HG03064 (cell line): Measurements from ENCODE around the gene SLC3A2.
"Not testable (repeated sequence)": the region's sequence is repeated elsewhere in the genome, so short reads cannot be mapped to it uniquely, and the experiment has no call there.

ENCODE experiments used
- ATAC-seq: cut with Tn5 transposase; IDR thresholded peaks from one replicate; pipeline ENCODE4 v1.9.1; 2021; ENCODE audit warnings: low read depth; ENCODE audit not compliant: unreplicated experiment

Gene SLC3A2

DNA sequence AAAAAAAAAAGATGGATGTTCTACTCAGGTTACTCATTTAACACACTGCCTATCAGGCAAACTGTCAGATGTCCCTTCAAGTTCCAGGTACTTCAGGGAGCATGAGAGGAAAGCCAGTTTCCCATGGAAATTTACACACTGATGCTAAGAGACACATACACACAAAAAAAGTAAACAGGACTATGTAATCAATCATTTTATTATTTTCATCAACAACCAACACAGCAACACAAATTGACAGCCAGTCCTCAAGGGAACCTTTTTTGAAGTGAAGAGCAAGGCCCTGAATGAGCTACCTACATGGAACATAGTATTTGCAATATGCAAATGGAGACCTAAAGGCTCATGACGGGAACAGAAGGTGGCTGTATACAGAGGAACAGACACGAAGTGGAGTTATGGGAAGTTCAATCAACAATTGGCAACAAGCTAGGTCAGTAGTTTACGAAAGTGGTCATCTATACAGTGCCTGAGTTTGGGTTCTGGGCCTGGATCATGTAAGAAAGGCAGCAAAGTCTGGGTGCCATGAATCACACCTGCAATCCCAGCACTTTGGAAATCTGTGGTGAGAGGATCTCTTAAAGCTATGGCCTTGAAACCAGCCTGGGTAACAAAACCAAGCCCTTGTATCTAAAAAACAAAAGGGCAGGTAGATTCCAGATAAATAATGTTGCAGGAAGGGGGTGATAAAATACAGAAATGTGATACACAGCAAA is 28.7 kb upstream of the SLC3A2 start:
- ATAC-seq: no peak

DNA sequence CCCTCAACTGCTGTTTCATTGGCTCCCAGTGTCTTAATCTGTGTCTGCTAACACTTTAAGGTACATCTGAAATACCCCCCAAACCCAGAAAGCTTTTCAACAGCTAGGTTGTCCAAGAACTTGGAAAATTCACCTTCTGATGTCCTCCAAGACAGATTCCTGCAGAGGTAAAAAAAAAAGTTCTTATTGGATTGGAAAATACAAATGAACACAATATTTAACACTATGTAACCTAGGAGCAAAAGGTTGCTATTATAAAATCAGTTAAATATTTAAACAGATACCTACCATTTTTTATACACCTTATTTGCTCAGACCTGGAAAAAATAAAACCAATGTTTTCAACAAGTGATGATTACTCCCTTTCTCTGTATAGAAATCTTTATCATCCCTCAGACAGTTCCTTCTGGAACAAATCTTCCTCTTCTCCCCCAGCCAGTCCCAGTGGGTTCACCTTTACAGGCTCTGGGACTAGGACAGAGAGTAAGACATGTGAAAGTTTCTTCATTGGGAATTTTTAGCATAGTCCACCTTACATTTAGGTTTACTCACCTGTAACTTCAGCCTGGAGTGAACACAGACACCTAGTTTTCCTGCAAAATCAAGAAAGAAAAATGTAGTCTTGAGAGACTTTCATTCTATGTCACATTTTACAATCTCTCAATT is 28.0 kb upstream of the SLC3A2 start:
- no peak for ATAC-seq

DNA sequence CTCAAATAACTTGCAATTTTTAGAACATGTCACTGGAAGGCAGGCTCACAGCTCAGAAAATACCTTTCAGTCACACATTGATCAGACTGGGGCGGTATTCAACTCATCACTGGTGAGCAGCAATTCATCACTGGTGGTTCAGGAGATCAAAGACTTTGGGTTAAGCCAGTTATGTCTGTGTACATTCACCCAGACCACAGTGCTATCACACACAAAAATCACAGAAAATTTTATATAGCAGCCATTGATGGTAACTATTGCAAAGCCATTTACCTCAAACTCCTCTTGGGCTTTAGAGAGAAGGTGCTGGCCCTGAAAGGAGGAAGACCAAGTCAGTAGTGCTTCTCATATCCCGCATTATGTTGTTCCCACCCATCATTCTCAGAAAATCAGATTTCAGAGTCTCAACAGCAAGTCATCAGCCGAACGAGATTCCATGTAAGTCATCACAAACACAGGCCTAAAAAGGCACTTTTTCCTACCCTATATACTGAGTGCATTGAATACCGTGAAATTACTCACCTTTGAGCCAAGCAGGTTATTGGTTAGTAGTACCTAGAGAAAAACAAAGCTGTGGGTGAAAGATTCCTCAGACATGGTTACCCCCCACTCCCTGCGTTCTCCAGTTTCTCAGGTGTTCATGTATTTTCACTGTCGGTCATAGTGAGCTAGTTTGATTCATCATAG is 27.3 kb upstream of the SLC3A2 start:
- no peak for ATAC-seq

DNA sequence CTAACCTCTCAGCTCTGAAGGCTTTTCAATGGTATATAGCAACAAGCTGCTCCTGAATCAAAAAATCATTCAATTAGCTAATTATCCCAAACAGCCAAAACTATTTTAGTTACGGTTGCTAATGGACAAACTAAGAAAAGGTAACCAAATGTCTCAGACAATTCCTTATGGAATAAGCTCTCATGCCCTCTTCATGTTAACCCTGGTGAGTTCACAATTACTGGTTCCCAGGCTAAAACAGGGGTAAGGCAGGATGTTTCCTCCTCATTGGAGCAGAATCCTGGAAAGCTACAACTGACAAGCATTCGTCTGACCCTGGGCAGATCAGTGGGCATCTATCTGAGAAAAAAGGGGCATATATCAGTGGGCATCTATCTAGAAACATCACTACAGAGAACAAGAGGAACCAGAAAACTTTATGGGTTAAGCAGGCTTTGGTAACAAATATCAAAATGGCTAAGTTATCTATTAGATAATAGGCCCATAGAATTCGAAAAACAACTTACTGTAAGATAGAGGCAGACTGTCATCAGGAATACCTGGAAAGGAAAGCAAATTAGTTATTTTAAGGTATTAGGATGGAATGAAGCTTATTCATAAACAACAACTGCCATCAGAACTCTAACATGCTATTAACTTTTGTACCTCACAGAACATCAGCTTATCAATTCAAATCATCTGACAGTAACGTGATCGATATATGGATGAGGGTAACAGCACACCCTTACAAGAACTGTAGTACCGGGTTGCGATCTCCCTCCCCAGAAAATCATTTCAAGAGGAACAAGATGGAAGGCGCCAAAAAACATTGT is 26.5 kb upstream of the SLC3A2 start:
- no peak for ATAC-seq

DNA sequence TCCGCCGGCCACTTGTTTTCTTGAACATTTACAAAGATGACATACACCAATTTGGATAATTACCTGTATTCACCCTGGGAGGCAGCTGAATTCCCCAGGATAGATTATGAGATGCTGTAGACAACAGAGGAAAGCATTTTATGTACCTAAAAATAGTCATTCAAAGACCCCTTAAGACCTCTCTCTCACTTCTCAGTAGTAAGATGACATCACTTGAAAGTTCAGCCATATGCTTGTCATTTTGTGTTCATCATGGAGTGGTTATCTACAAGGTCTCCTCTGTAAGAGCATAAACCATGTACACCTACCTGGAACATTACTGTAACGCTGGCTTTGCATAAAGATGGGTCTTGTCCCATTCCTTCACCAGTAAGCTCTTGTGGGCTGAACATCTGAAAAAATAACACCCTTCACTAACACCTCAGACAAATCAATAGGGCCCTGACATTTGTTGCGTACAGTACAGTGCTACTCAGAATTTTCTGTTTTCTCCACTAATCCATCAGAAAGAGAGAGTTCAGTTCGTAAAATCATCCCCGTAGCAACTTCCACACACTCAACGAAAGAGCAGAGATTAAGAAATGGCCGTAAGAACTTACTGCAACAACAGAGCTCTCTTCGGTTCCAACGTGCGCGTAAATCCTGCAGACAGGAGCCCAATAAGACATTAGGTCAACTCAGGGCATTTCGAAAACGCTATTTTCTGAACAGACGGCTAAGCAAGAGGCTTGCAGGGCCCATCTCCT is 25.7 kb upstream of the SLC3A2 start:
- no peak for ATAC-seq

DNA sequence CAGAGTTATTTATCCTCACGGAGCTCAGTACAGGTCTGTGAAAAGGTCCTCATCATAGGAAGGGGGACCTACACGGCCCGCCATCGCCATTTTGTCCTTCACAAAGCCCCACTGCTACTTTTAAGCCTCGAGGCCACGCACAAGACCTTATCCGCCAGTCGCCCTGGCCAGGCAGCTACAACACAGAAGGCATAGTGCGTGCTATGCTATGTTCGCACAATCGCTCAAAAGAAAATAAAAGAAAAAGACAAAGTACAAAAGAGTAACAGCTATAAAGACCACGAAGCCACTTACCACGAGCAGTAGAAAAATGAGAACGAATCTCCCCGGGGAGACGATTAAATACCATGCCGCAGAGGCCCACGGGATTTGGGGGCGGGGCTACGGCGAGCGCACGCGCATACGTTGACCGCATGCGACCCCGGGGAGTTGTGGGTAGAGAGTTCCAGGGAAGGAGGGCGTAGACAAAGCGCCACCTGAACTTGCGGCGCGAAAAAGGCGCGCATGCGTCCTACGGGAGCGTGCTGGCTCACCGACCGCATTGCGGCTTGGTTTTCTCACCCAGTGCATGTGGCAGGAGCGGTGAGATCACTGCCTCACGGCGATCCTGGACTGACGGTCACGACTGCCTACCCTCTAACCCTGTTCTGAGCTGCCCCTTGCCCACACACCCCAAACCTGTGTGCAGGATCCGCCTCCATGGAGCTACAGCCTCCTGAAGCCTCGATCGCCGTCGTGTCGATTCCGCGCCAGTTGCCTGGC is 24.9 kb upstream of the SLC3A2 start:
- peak; percentile 83 for ATAC-seq

DNA sequence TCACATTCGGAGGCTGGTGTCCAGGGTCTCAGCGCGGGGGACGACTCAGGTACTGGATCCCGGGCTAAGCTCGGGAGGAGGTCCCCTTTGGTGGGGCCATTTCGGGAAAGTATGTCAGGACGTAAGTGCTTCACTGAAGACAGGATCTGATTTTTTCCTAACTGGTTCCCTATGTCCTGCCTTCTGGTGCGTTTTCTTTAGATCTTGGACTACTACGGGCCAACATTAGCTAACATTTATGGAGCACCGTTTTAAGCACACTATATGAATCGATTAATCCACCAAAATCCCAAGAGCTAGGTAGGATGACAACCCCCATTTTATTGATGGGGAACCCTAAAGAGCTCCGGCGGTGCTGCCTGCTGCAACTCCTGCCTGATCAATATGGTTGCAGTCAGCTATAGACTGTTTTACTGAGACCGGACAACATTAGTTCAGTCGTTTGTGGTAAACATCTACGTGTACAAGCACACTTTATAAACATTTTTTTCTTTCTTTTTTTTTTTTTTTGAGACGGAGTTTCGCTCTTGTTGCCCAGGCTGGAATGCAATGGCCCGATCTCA is 24.3 kb upstream of the SLC3A2 start:
- no peak for ATAC-seq

DNA sequence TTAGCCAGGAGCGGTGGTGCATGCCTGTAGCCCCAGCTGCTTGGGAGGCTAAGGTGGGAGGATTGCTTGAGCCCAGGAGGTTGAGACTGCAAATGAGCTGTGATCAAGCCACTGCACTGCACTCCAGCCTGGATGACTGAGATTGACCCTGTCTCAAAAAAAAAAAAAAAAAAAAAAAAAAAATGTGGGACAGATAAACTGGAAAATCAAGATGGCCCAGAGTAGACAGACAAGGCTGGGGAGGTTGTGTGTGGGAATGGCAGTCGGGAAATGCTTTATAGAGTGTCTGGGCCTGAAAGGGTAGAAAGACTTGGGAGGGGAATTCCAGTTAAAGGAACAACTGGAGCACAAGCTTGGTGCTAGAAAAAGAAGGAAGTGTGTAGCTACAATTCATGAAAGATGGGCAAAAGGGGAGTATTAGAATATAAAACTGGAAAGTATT is 23.1 kb upstream of the SLC3A2 start:
- no peak for ATAC-seq

DNA sequence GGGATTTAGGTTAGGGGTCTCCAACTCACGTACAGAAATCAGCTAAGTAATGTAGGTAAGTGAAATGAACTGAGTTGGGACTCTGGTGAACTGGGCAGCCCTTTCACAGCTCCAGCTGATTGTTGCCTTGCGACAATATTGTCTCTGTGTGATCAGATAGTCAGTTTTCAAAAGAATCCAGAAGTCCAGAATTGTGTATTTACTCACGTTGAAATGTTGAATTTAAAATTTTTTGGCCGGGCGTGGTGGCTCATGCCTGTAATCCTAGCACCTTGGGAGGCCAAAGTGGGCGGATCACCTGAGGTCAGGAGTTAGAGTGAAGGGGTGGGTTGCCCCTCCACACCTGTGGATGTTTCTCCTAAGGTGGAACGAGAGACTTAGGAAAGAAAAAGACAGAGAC is 22.5 kb upstream of the SLC3A2 start:
- ATAC-seq: no peak

DNA sequence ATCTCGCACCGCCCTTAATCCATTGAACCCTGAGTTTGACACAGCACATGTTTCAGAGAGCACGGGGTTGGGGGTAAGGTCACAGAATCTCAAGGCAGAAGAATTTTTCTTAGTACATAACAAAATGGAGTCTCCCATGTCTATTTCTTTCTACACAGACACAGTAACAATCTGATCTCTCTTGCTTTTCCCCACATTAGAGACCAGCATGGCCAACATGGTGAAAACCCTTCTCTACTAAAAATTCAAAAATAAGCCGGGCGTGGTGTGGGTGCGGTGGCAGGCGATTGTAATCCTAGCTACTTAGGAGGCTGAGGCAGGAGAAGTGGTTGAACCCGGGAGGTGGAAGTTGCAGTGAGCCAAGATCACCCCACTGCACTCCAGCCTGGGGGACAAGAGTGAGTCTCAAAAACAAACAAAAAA is 21.4 kb upstream of the SLC3A2 start:
- ATAC-seq: not testable (repeated sequence)

DNA sequence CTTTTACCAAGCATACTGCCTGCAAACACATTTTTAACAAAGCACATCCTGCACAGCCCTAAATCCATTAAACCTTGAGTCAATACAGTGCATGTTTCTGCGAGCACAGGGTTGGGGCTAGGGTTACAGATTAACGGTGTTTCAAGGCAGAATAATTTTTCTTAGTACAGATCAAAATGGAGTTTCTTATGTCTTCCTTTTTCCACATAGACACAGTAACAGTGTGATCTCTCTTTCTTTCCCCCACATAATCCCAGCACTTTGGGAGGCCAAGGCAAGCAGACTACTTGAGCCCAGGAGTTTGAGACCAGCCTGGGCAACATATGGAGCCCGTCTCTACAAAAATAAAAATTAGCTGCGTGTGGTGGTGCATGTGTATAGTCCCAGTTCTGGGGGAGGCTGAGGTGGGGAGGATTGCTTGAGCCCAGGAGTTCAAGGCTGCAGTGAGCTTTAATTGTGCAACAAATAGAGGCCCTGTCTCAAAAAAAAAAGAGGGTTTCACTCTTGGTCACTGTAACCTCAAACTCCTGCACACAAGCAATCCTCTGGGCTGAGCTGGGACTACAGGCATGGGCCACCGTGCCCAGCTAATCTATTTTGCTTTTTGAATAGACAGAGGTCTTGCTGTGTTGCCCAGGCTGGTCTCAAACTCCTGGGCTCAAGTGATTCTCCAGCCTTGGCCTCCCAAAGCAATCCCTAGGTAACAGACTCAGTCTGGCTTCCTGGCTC is 19.7 kb upstream of the SLC3A2 start:
- ATAC-seq: no peak

DNA sequence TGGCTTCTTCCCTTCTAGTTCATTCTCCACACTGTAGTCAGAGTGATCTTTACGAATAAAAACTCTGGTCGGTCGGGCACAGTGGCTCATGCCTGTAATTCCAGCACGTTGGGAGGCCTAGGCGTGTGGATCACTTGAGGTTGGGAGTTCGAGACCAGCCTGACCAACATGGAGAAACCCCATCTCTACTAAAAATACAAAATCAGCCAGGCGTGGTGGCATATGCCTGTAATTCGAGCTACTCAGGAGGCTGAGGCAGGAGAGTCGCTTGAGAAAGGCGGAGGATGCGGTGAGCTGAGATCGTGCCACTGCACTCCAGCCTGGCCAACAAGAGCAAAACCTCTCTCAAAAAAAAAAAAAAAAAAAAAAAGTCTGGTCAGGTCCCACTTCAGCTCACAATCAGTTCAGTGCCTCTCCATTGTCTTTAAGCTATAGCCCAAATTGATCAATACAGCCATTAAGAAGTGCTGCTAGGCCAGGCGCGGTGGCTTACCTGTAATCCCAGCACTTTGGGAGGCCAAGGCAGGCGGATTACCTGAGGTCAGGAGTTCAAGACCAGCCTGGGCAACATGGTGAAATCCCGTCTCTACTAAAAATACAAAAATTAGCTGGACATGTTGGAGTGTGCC is 19.0 kb upstream of the SLC3A2 start:
- ATAC-seq: not testable (repeated sequence)

DNA sequence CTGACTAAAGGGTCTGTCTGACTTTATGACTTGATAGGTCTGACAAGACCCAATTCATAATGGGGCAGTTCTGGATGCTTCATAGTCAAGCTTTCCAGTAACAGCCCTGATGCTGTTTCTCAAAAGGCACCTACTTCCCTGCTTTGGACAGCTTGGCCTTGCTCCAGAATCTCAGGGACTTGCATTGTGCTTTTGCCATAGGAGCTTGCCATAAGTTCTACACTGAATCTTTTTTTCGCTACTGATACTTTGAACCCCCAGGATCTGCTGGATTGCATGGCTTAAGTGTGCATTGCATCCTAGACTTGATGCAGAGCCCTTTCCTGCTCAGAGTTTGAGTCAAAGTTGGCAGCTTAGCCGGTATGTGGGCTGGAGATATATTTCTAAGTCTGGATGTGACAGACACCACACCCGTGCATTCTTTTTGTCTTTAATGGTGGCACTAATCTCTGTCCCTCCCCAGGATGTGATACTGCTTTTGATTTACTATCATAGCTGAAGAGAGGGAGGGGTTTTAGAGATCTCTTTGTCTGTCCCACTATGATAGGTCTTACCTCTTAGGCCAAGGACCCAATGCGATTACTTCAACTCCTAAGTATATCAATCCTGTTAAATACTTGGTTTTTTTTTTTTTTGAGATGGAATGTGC is 16.9 kb upstream of the SLC3A2 start:
- no peak for ATAC-seq

DNA sequence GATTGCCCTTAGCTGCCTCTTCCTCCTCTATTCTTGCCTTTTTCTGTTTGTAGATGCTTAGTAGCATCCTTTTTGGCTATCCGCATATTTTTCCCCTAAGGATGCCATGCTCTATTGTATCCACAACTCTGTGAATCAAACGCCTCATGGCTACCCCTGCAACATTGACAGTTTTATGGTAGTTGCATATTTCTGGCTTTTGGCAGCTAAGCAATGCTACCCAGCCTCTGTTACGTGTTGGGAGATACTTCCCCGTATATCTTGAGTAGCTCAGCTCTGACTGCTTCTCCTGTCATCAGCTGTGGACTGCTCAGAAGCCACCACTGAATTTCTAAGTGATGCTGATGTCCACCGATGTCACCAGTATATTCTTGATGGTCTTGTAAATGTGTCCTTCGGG is 15.1 kb upstream of the SLC3A2 start:
- no peak for ATAC-seq

DNA sequence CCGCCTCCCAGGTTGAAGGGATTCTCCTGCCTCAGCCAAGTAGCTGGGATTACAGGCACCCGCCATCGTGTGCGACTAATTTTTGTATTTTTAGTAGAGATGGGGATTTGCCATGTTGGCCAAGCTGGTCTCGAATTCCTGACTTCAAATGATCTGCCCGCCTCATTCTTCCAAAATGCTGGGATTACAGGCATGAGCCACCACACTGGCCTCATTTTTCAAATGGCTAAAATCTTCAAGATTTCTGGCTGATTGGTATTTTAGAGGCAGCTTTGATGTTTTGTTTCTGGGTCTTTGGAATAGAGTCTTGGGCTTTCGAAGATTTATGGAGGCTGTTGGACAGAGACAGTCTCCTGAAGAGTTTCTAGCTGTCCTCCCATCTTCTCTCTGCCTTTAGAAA is 5.8 kb upstream of the SLC3A2 start:
- no peak for ATAC-seq

DNA sequence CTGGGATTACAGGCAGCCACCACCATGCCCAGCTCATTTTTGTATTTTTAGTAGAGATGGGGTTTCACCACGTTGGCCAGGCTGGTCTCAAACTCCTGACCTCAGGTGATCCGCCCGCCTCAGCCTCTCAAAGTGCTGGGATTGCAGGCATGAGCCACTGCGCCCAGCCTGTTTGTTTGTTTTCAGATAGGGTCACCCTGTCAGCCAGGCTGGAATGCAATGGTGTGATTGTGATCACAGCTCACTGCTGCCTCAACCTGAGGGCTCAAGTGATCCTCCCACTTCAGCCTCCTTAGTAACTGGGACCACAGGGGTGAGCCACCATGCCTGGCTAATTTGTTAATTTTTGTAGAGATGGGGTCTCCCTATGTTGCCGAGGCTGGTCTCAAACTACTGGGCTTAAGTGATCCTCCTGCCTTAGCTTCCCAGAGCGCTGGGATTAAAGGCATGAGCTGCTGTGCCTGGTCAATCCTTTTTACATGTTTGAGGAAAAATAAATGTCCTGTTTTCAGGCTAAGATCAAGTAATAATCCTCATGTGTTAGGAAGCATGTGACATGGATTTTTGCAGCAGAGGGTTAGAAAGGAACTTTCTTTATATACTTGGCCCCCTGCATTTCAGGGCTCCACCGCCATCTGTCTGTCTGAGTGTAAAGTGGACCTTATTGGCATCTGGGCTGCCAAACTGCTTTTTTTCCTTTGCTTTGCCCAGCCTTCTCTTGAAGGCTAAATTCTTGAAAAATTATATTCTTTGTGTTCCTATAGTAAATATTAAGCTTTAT is 4.8 kb upstream of the SLC3A2 start:
- ATAC-seq: no peak

DNA sequence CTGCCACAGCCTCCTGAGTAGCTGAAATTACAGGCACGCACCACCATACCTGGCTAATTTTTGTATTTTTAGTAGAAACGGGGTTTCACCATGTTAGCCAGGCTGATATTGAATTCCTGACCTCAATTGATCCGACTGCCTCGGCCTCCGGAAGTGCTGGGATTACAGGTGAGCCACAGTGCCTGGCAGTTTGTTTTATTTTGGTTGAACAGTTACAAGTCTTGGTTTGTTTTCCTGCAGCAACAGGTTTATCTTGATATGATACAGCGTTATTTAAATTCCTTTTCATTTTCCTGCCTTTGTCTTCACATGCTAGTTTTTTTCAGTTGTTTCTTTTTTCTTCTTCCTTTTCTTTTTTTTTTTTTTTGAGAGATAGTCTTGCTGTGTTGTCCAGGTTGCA is 4.0 kb upstream of the SLC3A2 start:
- ATAC-seq: no peak
